C4-2B (cell line): ENCODE measurements around the gene AHNAK.

Experiments
- H3K27ac ChIP-seq: fragments of 450-650 bp; 2 replicates; pipeline ENCODE4 v1.5.1; 2017
- ZFX ChIP-seq: fragments of 450-650 bp; IDR thresholded peaks from 2 replicates; pipeline ENCODE4 v1.6.1; 2017
- TF ChIP-seq, protein P1 (sequence below): fragments of 450-650 bp; conservative IDR thresholded peaks from 2 replicates; pipeline ENCODE4 v1.5.1; 2017; ENCODE audit warnings: mild to moderate bottlenecking

AHNAK gene

DNA sequence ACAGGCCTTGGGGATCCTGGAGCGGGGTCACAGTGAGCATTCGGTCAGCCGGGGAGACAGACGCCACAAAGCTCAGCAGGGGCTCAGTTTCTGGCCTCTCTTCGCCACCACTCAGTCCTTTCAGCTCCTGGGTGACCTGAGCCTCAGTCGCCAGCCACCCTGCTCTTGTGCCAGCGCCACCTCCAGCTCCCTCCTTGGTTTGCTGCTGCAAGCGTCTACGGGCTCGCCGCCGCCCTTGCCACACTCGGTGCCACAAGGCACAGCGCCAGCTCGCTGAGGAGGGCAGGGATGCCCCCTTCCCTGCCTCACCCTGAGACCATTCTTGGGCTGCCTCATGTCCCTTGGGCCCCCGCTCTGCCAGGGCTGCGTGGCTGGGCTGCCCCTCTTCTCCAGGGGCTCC, 28.6 kb upstream of the AHNAK start:
- peak overlapping the region; percentile 90 for H3K27ac ChIP-seq
- TF ChIP-seq, protein P1, sequence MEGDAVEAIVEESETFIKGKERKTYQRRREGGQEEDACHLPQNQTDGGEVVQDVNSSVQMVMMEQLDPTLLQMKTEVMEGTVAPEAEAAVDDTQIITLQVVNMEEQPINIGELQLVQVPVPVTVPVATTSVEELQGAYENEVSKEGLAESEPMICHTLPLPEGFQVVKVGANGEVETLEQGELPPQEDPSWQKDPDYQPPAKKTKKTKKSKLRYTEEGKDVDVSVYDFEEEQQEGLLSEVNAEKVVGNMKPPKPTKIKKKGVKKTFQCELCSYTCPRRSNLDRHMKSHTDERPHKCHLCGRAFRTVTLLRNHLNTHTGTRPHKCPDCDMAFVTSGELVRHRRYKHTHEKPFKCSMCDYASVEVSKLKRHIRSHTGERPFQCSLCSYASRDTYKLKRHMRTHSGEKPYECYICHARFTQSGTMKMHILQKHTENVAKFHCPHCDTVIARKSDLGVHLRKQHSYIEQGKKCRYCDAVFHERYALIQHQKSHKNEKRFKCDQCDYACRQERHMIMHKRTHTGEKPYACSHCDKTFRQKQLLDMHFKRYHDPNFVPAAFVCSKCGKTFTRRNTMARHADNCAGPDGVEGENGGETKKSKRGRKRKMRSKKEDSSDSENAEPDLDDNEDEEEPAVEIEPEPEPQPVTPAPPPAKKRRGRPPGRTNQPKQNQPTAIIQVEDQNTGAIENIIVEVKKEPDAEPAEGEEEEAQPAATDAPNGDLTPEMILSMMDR = no peak
- TF ChIP-seq ZFX = no peak

DNA sequence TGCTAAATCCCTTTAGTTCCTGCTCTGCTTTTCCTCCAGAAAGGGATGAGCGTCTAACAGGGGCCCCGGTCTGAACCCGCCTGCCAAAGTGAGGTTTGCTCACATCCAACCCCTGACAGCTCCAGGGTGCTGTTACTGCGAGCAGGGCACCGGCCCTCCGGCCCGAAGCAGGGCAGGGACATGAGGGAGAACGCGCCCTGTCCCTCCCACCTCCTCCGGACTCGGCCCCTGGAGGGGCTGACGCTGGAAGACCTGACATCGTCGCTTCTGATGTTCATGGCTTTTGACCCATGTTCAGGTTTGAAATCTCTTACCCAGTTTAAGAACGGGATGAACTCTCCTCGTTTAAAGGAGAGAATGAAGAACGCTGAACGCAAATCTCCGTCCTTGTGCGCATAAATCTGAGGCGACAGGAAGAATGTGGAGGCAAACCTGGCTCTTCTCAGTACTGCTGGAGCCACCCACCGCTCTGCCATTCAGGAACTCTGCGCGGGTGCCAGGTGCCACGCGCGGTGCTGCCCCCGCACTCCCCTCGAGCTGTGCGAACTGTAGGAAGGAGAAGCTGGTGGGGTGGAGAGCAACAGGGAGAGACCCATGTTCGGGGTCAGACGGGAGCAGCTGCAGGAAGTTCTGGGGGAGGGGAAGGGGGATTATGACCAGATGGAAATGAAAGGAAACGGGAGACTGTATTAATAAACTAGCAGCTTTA, 27.9 kb upstream of the AHNAK start:
- peak overlapping the region; percentile 90 for H3K27ac ChIP-seq

DNA sequence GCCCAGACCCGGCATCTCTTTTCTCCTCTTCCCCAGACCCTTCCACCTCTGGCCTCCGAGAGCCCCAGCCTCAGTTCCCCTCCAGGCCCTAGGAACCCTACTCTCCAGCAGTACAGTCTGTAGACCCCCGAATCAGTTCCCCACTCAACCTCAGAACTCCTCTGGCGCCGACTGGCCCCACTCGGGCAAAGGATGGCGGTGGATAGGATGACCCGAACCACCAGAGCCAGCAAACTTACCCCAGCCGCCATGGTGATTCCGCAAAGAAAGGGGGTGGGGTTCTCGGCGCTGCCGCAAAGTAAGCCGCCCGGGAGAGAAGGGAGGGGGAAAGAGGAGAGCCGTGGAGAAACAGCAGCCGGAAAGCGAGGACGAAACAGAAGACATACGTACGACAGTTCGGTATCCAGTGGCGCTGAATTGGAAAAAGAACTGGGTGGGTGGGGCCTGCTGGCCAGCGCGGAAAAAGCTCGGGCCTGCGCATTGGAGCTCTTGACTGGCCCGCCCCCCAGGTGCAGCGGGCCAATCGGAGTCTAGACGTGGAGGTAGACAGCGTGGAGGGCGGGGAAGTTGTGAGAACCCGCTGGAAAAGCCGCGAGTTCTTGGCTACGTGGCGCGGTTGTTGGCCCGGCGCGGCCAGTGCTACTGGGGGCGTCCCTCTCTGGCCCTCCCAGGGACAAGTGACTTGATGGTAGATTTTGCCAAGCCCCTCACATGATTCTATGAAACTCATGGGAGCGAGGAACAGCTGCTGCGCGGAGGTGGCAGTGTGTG, 27.2 kb upstream of the AHNAK start, which contains the start of gene EEF1G:
TSS of gene EEF1G (minus strand) at position 300 of the 771 bp plus-strand sequence. CDS start at position 251, 49 bp downstream.
- peak within 1 kb of the TSS; percentile 90 for H3K27ac ChIP-seq
- TF ChIP-seq, protein P1 = no peak
- TF ChIP-seq ZFX = no peak

More for the DNA sequence above, 27.9 kb upstream of the AHNAK start:
- no peak for TF ChIP-seq ZFX
- TF ChIP-seq, protein P1 = no peak

DNA sequence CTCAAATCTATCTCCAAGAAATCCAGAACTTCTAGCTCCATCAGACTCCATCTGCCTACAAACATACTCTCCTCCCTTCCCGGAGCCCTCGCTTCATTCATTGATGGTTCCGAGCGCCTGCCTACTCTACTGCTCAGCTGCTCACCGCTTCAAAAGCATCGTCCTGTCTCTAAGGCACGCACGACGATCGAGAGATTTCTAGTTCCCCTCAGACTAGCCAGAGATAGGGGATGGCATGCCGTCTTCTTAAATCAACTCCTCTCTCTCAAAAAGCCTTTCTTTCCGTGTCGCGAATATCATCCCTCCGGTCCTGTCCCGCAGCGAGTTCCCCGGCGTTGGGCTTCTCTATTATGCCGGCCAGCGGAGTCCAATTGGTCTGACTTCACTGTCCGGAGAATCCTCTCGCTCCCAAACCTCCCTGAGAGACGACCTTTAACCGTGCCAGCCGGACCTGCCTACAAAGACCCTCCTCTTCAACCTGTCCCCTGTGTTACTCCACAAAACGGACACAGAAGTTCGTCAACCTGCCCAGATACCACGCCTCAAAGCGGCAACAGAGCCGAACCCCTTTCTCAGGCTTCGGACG, 26.5 kb upstream of the AHNAK start:
- peak overlapping the region; percentile 90 for H3K27ac ChIP-seq
- TF ChIP-seq, protein P1 = no peak
- no peak for TF ChIP-seq ZFX

DNA sequence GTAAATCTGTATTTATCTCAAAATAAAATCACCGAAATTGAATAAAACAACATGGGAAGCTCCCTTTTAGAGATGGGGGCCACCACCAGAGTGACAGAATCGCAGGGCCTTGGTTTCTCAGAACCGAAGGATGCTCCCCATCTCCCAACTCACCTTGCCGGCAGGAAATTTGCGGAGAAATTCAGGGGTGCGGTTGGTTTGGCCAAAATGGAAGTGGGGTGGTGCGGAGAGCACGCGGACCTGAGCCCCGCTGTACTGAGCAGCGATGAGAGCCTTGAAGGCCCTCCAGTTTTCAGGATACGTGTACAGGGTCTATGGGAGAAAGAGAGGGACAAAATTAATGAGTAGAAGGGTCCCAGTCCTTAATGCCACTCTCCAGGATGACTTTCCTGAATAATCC, 25.8 kb upstream of the AHNAK start:
- TF ChIP-seq, protein P1 = no peak
- no peak for TF ChIP-seq ZFX
- H3K27ac ChIP-seq = peak overlapping the region; percentile 90

DNA sequence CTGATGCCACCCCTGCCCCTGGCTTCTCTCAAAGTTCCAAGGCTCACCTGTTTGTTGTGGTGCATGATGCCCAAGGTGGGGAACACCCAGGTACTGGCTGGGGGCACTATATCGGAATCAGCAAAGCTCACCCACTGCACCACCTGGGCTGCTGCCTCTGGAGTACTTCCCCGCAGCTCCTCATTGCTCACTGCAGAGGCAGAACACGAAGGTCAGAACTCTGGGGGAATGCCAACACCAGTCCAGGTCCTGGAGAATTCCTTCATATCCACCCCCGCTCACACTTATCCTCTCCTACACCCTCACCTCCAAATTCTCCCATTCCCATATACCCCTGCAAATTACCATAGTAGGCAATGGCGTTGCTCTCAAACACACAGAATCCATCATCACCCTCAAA, 24.9 kb upstream of the AHNAK start:
- peak overlapping the region; percentile 8; the same call in 1 of the 2 replicates for H3K27ac ChIP-seq

DNA sequence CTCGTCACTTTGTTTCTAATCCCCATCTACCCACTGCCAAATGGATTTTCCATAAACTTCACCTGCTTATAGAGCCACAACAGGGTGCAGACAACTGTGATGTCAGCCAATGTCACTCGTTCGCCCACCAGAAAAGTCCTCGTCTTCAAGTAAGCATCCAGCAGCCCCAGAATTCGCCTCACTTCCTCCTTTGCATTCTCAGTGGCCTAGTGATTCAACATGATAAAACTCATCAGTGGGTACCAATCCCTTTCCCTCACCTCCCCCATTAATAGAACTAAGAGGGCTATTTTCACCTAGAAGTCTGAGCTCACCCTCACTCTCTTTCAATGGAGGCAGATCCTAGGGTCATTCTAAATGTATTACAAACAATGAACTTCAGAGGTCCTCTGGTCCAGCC, 24.3 kb upstream of the AHNAK start:
- peak overlapping the region; percentile 8; the same call in 1 of the 2 replicates for H3K27ac ChIP-seq

DNA sequence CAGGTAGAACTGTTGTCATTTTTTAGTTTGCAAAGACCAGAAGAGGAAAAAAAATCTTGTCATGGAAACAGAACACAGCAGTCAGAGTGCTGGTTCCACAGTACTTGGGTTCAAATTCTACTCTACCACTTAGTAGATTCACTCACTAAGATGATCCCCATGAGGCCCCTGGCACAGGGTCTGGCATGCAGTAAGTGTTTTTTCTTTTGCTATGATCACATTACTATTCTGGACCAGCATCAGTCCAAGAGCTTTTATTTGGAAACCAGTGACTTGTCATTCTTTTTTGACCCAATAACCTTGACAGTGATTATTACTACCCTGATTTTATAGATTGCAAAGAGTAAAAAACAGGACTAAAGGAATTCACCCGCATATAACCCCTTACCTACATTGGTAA, 23.0 kb upstream of the AHNAK start:
- TF ChIP-seq, protein P1 = no peak
- no peak for TF ChIP-seq ZFX
- H3K27ac ChIP-seq = no peak overlapping the region
